CD1c-positive myeloid dendritic cell (primary cell): ENCODE data around the gene CNEP1R1.
A peak's percentile ranks its signal among the peaks of the same experiment; 100 is the strongest.
"Not testable (repeated sequence)": the region's sequence is repeated elsewhere in the genome, so short reads cannot be mapped to it uniquely, and the experiment has no call there.

Experiments
- DNase-seq: peaks from one replicate; pipeline ENCODE4 v3.0.0-alpha.2; 2016; ENCODE audit errors: extremely low spot score

The CNEP1R1 gene, protein sequence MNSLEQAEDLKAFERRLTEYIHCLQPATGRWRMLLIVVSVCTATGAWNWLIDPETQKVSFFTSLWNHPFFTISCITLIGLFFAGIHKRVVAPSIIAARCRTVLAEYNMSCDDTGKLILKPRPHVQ

DNA sequence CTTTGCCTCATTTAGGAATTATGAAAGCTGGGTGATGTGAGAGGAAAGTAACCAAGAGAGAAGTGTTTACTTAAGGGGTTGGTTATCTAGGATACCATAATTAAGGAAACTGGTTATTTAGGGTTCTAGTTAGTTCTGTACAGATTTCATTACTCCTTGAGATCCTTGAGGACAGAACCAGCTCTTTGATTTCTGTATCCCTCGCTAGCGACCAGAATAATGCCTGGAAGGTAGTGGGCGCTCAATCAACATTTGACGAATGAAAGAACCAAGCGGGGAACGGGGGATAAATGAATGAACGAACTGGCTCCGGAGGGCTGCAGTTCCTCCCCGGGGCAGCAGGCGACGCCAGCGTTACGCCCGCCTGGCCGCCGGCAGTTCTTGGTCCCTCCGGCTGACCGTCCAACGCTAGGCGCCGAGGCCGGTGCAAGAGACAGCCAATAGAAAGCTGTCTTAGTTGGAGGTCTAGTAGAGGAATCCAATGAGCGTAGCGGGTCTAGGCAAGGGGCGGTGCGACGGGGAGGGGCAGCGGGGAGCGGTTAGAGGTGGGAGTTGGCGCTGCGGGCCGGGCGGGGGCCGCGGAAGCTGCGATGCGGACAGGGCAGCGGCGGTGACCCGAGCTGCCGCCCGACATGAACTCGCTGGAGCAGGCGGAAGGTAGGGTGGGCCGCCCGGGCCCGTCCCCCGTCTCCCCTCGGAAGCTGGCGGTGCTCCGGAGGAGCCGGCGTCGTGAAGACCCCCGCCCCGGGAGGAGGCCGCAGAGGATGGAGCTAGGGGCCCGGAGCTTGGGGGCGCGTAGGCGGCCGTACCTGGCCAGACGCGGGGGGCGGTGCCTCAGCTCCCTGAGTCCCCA, at the start of gene CNEP1R1:
CNEP1R1 (plus strand) TSS at position 542 of the 853 bp plus-strand sequence; CDS start at position 633, 91 bp downstream.
- peak; percentile 98 for DNase-seq

DNA sequence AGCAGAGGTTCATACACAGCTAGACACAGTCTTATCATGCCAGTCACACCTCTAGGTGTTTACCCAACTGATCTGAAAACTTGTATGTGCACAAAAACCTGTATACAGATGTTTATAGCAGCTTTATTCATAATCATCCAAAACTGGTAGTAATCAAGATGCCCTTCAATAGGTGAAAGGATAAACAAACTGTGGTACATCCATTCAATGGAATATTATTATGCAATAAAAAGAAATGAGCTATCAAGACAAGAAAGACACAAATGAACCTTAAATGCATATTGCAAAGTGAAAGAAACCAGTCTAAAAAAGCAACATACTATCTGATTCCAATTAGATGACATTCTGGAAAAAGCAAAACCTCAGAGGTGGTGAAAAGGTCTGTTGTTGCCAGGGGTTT, 47.6 kb upstream of the CNEP1R1 start:
- DNase-seq, result no peak

DNA sequence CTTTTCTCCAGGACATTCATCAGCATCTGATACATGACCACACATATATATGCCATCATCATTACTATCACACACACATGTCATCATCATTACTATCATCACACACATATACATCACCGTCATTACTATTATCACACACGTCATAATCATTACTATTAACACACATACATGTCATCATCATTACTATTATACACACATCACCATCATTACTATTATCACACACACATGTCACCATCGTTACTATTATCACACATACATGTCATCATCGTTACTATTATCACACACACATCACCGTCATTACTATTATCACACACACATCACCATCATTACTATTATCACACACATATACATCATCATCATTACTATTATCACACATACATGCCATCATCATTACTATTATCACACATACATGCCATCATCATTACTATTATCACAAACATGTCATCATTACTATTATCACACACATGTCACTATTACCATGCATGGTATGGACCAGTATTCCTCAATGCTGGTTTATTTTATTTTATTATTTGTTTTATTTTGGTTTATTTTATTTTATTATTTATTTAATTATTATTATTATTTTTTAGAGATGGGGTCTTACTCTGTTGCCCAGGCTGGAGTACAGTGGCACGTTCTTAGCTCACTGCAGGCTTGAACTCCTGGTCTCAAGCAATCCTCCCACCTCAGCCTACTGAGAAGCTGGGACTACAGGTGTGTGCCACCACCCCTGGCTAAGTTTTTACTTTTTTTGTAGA, 46.3 kb upstream of the CNEP1R1 start:
- no peak for DNase-seq

DNA sequence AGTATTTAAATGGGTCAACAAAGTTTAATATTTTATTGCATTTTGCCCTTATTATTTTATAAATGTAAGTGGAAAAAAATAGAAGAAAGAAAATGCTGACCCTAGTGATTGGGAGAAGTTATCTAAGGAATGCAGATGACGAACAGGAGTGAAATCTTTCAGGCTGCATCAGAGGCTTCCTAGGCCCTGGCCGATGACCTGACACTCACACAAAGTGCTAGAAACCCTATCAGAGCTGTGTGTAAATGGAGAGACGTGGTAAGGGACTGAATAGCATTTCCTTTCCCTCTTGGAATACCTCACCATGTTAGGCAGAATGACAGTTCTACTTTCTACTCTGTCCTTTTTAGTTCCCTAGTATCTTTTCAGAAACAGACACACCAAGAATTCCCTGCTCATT, 44.9 kb upstream of the CNEP1R1 start:
- DNase-seq, result no peak

DNA sequence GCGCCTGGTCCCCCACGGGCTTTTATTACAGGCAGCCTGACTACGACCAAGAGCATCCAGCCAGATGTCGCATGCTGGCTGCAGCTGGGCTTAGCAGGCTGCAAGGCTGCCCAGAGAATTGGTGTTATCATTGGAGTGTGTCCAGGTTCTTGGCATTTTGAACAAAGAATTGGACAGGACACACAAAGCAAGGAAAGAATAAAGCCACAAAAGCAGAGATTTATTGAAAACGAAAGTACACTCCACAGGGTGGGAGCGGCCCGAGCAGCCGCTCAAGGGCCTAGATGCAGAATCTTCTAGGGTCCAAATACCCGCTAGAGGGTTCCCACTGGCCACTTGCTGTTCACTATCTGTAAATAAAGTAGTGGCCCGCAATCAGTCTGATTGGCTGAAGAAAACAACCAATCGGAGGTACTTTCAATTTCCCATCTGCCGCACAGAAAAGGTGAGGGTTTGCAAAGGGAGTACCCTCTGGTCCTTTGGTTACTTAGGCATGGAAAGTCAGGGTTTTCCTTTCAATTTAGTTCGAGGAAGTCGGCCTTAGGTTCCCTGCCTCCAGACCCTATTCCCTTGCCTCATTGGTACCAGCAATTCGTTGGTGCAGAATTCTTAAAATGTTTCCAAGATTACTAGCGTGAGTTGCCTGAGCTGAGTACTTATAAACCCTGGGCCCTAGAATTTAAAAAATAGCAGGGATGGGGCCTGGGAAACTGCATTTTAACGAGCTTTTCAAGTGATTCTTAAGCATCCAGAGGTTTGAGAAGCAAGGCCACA, 38.5 kb upstream of the CNEP1R1 start:
- DNase-seq, result no peak

DNA sequence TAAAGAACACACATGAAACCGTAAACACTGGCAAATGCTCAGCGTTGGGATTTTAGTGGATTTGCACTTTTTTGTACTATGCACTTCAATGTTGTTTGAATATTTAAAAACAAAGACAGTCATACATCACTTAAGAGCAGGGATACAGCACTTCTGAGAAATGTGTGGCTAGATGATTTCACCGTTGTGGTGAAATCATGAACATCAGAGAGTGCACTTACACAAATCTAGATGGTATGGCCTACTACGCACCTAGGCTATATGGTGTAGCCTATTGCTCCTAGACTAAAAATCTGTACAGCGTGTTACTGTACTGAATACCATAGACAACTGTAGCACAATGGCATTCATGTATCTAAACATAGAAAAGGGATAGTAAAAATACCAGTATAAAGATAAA, 37.6 kb upstream of the CNEP1R1 start:
- DNase-seq, result no peak

DNA sequence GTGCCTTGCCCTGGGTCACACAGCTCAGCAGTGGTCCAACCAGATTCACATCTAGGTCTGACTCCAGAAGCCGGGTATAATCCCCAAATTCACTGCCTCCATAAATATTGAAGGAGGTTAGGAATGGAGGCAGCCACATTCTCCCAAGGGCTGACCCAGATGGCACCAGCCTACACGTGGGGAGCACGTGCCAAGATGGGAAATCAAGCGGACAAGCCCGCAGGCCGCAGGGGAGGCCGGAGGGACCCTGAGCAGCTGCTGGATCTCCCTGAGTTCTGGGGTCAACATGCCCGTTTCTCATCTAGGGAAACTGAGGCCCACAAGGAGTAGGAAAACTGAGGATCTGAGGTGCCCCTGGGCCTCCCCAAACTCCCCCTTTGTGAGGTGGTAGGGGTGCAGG, 32.2 kb upstream of the CNEP1R1 start:
- no peak for DNase-seq

DNA sequence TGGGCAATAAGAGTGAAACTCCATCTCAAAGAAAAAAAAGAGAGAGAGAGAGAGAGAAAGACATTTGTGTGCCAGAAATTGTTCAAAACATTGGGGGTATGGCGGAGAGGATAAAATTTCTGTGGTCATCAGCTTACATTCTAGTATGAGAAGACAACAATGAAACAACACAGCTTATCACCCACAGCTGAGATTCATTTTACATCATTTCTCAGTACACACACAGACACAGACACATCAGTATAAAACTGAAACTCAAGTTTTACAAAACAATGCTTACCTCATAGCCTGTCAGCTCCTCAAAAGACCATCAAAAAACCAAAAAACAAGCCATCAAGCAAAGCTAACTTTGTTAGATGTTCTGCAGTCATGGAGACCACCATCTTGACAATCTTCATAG, 31.4 kb upstream of the CNEP1R1 start:
- no peak for DNase-seq

DNA sequence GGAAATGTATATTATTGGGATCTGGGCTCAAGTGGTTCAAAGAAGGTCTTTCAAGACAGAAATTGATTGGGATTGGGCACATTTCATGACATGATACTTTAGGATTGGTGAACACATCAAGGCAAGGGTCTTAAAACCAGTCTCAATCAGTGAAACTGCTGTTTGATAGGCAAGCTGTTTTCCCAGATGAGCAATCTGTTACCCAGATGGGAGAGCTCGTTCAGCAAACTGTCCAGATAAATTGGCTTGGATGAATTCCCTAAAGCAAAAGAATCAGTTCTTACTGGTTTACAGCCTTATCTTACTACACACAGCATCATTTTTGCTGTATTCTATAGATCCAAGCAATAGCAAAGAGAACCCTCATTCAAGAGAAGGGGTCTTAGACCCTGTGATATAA, 31.0 kb upstream of the CNEP1R1 start:
- DNase-seq, result no peak

DNA sequence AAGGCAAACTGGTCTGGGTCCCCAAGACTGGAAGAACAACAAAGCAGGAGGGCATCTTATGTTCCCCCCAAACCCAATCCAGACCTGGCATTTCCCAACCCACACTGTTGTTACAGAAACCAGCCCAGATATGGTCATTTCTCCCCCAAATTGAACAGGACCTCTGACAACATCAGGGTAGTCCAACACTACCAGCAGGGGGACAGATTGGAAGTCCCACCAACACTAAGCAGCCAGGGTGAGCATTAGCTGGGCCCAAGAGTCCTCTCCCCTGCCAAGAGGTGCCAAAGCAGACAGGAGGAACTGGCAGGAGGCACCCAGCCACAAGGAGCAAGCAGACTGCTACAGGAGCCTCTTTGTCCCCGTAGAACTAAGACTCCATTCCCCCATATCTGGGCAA, 29.3 kb upstream of the CNEP1R1 start:
- no peak for DNase-seq

DNA sequence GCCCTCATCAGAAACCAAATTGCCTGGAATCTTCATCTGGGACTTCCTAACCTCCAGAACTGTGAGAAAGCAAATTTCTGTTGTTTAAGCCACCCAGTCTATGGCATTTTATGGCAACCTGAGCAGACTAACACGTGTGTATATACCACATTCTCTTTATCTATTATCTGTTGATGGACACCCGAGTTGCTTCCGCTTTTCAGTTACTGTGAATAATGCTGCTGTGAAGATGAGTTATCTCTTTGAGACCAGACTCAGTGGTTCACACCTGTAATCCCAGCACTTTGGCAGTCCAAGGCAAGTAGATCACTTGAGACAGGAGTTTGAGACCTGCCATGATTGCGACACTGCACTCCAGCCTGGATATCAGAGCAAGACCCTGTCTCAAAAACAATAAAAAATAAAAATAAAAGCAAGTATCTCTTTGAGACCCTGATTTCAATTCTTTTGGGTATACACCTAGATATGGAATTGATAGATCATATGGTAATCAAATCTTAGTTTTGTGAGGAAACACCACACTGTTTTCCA, 27.2 kb upstream of the CNEP1R1 start:
- no peak for DNase-seq

DNA sequence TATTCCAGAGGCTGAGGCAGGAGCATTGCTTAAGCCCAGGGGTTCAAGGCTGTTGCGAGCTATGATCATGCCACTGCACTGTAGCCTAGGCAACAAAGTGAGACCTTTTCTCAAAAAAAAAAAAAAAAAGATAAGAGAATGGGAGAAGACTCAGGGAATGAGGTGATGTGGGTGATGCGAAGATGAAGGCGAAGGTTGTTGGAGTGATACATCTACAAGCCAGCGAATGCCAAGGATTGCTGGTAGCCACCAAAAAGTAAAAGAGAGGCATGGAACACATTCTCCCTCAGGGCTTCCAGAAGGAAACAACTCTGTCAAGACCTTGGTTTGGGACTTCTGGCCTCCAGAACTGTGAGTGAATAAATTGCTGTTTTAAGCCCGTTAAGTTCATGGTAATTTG, 26.0 kb upstream of the CNEP1R1 start:
- no peak for DNase-seq

DNA sequence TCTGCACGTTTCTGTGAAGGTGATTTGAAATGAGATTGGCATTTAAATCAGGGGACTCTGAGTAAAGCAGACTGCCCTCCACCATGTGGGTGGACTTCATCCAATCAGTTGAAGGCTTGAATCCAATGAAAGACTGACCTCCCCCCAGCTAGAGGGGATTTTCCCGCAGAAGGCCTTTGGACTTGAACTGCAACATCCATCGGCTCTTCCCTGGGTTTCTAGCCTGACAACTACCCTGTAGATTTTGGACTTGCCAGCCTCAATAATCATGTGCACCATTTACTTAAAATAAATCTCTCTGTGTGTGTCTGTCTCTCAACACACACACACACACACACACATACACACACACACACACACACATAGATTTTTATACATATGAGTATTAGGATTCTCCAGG, 23.9 kb upstream of the CNEP1R1 start:
- DNase-seq, result no peak

DNA sequence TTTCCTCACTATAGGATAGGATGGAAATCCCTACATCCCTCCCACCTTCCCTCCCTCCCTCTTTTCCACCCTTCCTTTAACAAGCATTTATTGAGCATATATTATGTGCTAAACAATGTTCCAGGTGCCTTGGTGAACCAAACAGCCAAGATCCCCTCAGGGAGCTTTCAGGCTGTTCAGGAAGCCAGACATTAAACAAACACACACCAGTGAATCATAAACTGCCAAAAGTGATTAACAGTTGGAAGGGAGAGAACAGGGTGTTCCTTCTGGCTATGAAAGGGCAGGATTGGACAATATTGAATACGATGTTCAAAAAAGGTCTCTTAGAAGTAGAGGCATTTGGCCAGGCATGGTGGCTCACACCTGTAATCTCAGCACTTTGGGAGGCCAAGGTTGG, 22.8 kb upstream of the CNEP1R1 start:
- DNase-seq, result no peak

DNA sequence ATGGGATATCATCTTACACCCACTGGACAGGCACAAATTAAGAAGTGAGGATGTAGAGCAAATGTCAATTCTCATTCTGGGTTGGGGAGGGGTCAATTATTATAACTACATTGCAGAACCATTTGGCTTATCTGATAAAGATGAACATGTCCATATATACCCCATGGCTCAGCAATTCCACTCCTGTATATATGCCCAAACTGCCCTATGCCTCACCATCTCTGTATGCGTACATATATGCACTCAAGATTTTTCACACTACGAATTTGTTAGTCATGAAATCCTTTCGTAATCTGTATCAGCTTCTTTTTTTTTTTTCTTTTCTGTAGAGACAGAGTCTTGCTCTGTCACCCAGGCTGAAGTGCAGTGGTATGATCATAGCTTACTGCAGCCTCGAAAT, 20.8 kb upstream of the CNEP1R1 start:
- no peak for DNase-seq

DNA sequence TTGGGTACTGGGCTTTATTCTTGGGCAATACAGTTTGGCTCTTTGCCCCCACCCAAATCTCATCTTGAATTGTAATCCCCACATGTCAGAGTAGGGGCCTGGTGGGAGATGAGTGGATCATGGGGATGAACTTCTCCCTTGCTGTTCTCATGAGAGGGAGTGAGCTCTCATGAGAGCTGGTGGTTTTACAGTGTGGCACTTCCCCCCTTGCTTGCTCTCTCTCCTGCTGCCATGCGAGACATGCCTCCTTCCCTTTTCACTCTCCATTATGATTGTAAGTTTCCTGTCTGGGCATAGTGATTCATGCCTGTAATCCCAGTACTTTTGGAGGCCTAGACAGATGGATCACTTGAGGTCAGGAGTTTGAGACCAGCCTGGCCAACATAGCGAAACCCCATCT, 18.1 kb upstream of the CNEP1R1 start:
- DNase-seq, result peak; percentile 59

DNA sequence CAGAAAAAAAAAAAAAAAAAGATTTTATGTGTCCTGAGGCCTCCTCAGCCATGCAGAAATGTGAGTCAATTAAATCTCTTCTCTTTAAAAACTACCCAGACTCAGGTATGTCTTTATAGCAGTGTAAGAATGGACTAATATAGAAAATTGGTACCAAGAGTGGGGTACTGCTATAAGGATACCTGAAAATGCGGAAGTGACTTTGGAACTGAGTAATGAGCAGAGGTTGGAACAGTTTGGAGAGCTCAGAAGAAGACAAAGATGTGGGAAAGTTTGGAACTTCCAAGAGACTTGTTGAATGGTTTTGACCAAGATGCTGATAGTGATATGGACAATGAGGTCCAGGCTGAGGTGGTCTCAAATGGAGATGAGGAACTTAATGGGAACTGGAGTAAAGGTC, 17.3 kb upstream of the CNEP1R1 start:
- DNase-seq, result no peak

DNA sequence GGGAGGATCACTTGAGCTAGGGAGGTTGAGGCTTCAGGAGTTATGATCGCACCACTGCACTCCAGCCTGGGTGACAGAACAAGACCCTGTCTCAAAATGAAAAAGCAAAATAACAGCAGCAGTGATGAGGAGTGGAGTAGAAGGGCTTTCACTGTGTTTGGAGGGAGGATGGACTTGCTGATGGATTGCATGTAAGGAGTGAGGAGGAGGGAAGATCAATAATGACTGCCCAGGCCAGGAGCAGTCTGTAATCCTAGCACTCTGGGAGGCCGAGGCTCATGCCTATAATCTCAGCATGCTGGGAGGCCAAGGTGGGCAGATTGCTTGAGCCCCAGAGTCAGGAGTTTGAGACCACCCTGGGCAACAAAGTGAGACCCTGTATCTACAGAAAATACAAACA, 14.8 kb upstream of the CNEP1R1 start:
- DNase-seq, result no peak

DNA sequence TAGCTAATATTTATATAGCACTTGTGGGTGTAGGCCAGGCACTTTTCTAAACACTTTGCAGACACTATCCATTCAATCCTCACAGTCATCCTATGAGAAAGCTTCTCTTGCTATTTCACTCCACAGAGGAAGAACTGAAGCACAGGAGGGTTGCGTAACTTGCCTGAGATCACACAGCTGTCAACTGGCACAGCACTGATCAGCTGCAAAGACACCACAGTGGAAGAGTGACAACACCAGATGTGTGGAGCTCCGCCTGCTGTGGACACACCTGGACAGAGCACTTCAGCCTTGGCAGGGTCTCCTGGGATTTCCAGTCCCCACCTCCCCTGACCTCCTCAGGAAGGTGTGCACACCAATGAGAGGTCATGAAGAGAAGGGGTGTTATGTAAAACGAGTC, 13.3 kb upstream of the CNEP1R1 start:
- DNase-seq, result peak; percentile 13

DNA sequence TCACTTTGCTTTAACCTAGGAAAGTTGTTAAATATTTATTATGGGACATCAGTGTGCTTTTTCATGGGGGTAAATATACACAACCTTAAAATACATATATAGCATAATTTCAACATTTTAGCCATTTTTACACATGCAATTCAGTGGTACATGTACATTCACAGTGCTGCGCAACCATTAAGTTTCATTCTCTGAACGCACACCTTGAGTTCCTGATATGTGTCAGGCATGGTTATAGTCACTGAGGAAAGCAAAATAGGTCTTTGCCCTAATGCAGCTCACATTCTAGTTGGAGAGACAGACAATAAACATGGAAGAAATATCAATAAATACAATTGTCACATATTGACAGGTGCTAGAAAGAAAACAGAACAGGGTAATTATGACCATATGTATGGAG, 12.8 kb upstream of the CNEP1R1 start:
- DNase-seq, result no peak

DNA sequence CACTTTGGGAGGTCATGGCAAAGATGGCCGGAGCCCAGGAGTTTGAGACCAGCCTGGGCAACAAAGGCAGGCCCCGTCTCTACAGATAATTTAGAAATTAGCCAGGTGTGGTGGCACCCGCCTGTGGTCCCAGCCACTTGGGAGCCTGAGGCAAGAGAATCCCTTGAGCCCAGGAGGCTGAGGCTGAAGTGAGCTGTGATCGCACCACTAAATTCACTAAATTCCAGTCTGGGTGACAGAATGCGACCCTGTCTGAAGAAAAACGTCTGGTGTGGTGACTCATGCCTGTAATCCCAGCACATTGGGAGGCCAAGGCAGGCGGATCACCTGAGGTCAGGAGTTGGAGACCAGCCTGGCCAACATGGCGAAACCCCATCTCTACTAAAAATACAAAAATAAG, 10.8 kb upstream of the CNEP1R1 start:
- not testable (repeated sequence) for DNase-seq

DNA sequence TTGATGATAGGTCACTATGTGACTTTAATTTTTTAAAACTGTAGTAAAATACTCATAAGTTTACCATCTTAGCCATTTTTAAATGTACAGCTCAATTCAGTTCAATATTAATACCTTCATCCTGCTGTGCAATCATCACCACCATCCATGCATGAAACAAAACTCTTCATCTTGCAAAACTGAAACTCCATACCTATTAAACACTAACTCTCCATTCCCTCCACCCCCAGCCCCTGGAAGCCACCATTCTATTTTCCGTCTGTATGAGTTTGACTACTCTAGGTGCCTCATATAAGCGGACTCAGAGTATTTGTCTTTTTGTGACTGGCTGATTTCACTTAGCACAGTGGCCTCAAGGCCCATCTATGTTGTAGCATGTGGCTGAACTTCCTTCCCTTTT, 9.4 kb upstream of the CNEP1R1 start:
- DNase-seq, result no peak
